GM18505 (cell line): ENCODE data around the gene HTT.

Experiments
- ATAC-seq: cut with Tn5 transposase; IDR thresholded peaks from one replicate; pipeline ENCODE4 v1.9.1; 2021; ENCODE audit not compliant: unreplicated experiment
- POLR2A ChIP-seq: IDR thresholded peaks from 4 replicates; pipeline ENCODE4 v1.6.1; 2011; ENCODE audit warnings: borderline replicate concordance; ENCODE audit not compliant: insufficient read depth, insufficient read length; ENCODE audit errors: extremely low read depth

Gene HTT

GRCh38 chr4:3247399-3248177 is 173.1 kb downstream of the HTT start:
- no peak for ATAC-seq
- TF ChIP-seq POLR2A = no peak

- no peak for ATAC-seq
Measured at GRCh38 chr4:3248178-3248480, 173.6 kb downstream of the HTT start.

GRCh38 chr4:3248811-3249661 is 174.6 kb downstream of the HTT start, which contains the start of gene MSANTD1:
TSS of gene MSANTD1 (plus strand) at chr4:3249159. CDS start at chr4:3249223, 64 bp downstream.
- no peak for TF ChIP-seq POLR2A
- no peak for ATAC-seq

More at GRCh38 chr4:3248178-3248480, 173.6 kb downstream of the HTT start:
- TF ChIP-seq POLR2A = no peak

DNA sequence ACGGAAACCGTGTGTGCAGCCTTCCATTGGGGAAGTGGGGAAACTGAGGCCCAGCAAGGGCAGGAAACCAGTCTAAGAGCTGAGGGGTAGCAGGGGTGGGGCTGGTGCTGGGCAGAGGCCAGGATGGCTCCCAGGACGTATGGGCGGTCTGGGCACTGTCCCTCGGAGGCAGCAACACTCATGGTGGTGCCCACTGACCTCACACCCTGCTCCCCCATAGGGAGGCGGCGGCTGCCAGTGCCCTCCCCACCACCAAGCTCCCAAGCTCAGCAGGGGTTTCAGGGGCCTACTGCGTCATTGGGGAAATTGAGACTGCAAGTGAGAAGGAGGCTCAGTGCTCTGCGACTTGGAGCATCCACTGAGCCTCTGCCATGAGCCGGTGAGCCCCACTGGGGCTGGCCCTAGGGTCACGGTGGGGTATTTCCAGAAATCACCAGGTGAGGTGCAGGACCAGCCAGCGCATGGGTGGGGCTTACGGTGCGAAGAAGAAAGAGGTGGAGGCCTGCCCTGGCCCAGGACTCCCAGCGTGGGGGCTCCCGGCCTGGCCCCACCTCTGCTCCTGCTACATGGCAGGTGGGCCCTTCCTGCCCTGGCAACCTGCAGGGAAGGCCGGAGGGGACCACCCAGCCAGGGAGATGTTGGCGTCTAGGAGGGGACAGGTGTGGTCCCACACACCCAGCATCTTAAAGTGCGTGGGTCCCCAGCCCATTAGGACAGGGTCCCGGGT is 175.4 kb downstream of the HTT start:
- no peak for ATAC-seq
- TF ChIP-seq POLR2A = no peak

GRCh38 chr4:3250438-3250955 is 176.0 kb downstream of the HTT start:
- no peak for ATAC-seq
- no peak for TF ChIP-seq POLR2A

- no peak for TF ChIP-seq POLR2A
- ATAC-seq = no peak
Measured at GRCh38 chr4:3250956-3251690, 176.6 kb downstream of the HTT start.

- ATAC-seq = no peak
Measured at GRCh38 chr4:3251691-3252479, 177.4 kb downstream of the HTT start.

GRCh38 chr4:3252480-3252828 is 178.0 kb downstream of the HTT start:
- no peak for ATAC-seq
- TF ChIP-seq POLR2A = no peak

More at GRCh38 chr4:3251691-3252479, 177.4 kb downstream of the HTT start:
- no peak for TF ChIP-seq POLR2A

- no peak for TF ChIP-seq POLR2A
- no peak for ATAC-seq
Measured at GRCh38 chr4:3252831-3253641, 178.6 kb downstream of the HTT start.

- TF ChIP-seq POLR2A = no peak
- ATAC-seq = no peak
Measured at GRCh38 chr4:3253808-3254207, 179.3 kb downstream of the HTT start.
